Thoracic aorta (tissue), 2 donors: ENCODE measurements around the gene OR5T2. TPM values are rescaled to one million over a fixed set of nuclear protein-coding genes. Genes with fewer than 3 reads are reported as not detected.

ENCODE experiments used
- ATAC-seq: fragments of 150-250 bp; one replicate; pipeline ENCODE4 v1.8.0; 2017; ENCODE audit warnings: low read depth; ENCODE audit not compliant: insufficient number of reproducible peaks, low FRiP score
- DNase-seq: peaks from one replicate; pipeline ENCODE4 v3.0.0-alpha.2; 2020; ENCODE audit warnings: low spot score
- H3K27ac ChIP-seq, 2 donors: fragments of 200-600 bp; sonication (generic); 1 replicate in 1 of 2; 2 replicates in 1 of 2; pipeline ENCODE4 v1.5.1; 2016; ENCODE audit warnings: mild to moderate bottlenecking in 2 of 2, moderate library complexity in 2 of 2
- H3K27me3 ChIP-seq: fragments of 200-600 bp; sonication (generic); replicated peaks from 2 replicates; pipeline ENCODE4 v1.6.0; 2016; ENCODE audit warnings: mild to moderate bottlenecking; ENCODE audit not compliant: insufficient read depth
- H3K36me3 ChIP-seq: fragments of 200-600 bp; sonication (generic); one replicate; pipeline ENCODE4 v1.5.1; 2016
- H3K4me1 ChIP-seq, 2 donors: fragments of 200-600 bp; sonication (generic); 1 replicate in 1 of 2; 2 replicates in 1 of 2; pipeline versions ENCODE4 v1.5.1 to v1.6.0; 2016; ENCODE audit warnings: low read depth in 2 of 2, mild to moderate bottlenecking in 1 of 2; ENCODE audit not compliant: control insufficient read depth in 1 of 2
- H3K4me3 ChIP-seq: fragments of 200-600 bp; sonication (generic); 2 replicates; pipeline ENCODE4 v1.5.1; 2016; ENCODE audit warnings: mild to moderate bottlenecking
- H3K9me3 ChIP-seq: fragments of 200-600 bp; sonication (generic); 2 replicates; pipeline ENCODE4 v1.5.1; 2016
- total RNA-seq, 2 donors: library from RNA; depleted of rRNA; stranded (reverse); fragments of >200 nt; gene quantifications; one replicate each; pipeline versions ENCODE4 v1.1.0 to v1.2.3, GENCODE V29; 2016
- TF ChIP-seq, protein P1 (sequence below): fragments of 200-600 bp; sonication (generic); IDR thresholded peaks from one replicate; pipeline ENCODE4 v1.5.1; 2019; ENCODE audit warnings: antibody characterized with exemption

Gene OR5T2
- total RNA-seq, 2 donors from 2014 or later, result not detected

DNA sequence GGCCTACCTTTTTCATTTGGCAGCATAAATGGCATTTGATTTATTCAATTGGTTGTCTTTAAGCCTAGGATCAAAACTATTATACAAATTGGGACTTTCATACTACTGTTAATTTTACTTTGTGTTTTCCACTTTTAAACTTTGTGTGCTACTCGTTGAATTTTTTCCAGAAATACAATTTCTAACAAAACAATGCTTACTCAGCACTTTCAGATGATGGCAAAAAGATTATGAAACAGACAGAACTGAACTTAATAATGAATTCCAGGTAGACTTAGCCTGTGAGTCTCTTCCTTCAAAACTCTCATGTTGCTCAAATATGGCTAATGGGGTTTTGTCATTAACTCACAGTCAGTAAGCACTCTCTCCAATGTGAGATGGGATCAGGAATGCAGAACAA, 26.3 kb downstream of the OR5T2 start:
- no peaks in the 10 kb centered on the region for H3K9me3 ChIP-seq
- DNase-seq, result no peak
- no peak overlapping the region for H3K4me3 ChIP-seq
- H3K27ac ChIP-seq, result no peak overlapping the region
- no peaks in the 10 kb centered on the region for H3K4me1 ChIP-seq
- H3K36me3 ChIP-seq, result no peaks in the 10 kb centered on the region
- no peaks in the 10 kb centered on the region for H3K27me3 ChIP-seq
- no peak for ATAC-seq
- TF ChIP-seq, protein P1, sequence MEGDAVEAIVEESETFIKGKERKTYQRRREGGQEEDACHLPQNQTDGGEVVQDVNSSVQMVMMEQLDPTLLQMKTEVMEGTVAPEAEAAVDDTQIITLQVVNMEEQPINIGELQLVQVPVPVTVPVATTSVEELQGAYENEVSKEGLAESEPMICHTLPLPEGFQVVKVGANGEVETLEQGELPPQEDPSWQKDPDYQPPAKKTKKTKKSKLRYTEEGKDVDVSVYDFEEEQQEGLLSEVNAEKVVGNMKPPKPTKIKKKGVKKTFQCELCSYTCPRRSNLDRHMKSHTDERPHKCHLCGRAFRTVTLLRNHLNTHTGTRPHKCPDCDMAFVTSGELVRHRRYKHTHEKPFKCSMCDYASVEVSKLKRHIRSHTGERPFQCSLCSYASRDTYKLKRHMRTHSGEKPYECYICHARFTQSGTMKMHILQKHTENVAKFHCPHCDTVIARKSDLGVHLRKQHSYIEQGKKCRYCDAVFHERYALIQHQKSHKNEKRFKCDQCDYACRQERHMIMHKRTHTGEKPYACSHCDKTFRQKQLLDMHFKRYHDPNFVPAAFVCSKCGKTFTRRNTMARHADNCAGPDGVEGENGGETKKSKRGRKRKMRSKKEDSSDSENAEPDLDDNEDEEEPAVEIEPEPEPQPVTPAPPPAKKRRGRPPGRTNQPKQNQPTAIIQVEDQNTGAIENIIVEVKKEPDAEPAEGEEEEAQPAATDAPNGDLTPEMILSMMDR, result no peak

DNA sequence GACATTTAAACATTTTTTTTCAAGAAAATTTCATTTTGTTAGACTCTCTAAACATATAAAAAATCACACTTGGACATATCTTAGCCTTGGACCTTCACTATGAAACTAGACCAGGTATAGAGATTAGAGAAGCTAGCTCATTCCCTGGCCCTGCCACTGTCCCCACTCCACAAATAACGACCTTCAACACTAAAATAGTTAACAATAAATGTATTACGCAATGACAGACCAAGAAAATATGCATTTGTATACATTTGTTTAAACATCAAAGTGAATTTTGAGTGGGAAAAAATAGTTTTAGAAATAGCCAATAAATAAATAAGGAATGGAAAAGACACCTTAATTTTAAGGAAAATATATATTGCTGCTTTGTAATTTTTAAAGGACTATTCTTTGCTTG, 36.7 kb downstream of the OR5T2 start:
- ATAC-seq, result no peak
- no peaks in the 10 kb centered on the region for H3K36me3 ChIP-seq

DNA sequence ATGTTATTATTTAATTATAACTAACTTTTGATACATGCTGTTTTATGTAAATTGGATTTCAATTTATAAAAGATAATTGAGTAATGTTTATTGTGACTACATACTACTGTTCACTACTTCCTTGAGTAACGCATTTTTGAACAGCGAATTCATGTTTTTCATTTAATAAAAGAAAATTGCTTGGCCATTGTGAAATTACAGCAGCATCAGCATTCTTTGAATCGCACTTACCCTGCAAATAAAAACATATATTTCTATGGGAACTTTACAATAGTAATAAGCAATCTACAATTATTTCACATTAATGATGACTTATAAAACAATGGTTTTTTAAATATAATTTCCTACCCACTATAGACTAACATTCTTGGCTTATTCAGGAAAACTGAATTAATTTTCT, 37.4 kb downstream of the OR5T2 start:
- H3K36me3 ChIP-seq, result no peaks in the 10 kb centered on the region
- no peak for DNase-seq

More for the DNA sequence above, 36.7 kb downstream of the OR5T2 start:
- Histone ChIP-seq H3K9me3 (no peaks in the 10 kb centered on the region), H3K27me3 (no peaks in the 10 kb centered on the region), H3K4me3 (no peak overlapping the region), H3K4me1 (no peaks in the 10 kb centered on the region), H3K27ac (no peak overlapping the region)
- TF ChIP-seq, protein P1, result no peak
- no peak for DNase-seq

DNA sequence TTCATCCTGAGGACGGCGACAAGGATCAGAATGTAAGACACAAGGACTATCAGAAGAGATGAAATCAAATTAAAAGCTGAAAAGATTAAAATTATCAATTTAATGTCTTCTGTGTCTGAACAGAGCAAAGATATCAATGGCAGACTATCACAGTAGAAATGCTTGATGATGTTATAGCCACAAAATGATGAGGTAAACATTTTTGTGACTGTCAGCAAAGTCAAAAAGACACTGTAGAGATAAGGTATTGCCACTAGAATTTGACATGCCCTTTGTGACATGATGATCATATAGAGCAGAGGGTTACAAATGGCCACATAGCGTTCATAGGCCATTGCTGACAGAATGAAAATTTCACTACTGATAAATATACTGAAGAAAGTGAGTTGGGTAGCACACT, 45.5 kb downstream of the OR5T2 start:
- Histone ChIP-seq H3K27me3 (no peaks in the 10 kb centered on the region), H3K4me3 (no peak overlapping the region), H3K4me1 (no peaks in the 10 kb centered on the region), H3K9me3 (no peaks in the 10 kb centered on the region), H3K27ac (no peak overlapping the region), H3K36me3 (no peaks in the 10 kb centered on the region)
- ATAC-seq, result no peak
- no peak for DNase-seq
- TF ChIP-seq, protein P1, result no peak

More for the DNA sequence above, 37.4 kb downstream of the OR5T2 start:
- Histone ChIP-seq H3K4me3 (no peak overlapping the region), H3K27ac (no peak overlapping the region), H3K9me3 (no peaks in the 10 kb centered on the region), H3K4me1 (no peaks in the 10 kb centered on the region), H3K27me3 (no peaks in the 10 kb centered on the region)
- TF ChIP-seq, protein P1, result no peak
- no peak for ATAC-seq

DNA sequence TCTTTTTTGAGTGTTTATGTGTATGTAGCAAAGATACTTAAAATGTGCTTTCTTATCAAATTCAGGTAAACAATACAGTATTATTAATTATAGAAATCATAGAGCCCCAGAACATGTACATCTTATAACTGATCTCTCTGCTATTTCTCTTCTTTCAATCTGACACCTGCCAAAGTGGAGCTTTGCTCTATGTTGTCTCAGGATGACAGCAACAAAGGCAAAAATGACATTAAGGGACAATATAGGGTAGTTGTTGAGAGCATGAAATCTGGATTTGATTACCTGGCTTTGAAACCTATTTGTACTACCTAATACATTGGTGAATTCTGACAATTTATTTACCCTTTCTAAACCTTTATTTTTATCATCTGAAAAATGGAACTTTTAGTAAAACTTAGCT, 50.6 kb downstream of the OR5T2 start:
- TF ChIP-seq, protein P1, result no peak

More for the DNA sequence above, 50.6 kb downstream of the OR5T2 start:
- no peak overlapping the region for H3K4me3 ChIP-seq
- ATAC-seq (no peak), DNase-seq (no peak)
- no peaks in the 10 kb centered on the region for H3K36me3 ChIP-seq
- H3K4me1 ChIP-seq, result no peaks in the 10 kb centered on the region
- H3K27ac ChIP-seq, result no peak overlapping the region
- peaks cover 7% of the 10 kb centered on the region for H3K9me3 ChIP-seq
- no peaks in the 10 kb centered on the region for H3K27me3 ChIP-seq

Other genes with a start within 250 kb of the OR5T2 start
- not detected for gene OR5F1, start 239.6 kb downstream of the OR5T2 start, total RNA-seq
- gene OR5AS1, start 206.6 kb downstream of the OR5T2 start, total RNA-seq, result not detected
- gene OR8I2, start 140.9 kb downstream of the OR5T2 start, total RNA-seq, result not detected
- not detected for gene OR8H2, start 130.6 kb downstream of the OR5T2 start, total RNA-seq
- gene OR8H3, start 111.9 kb downstream of the OR5T2 start, total RNA-seq, result not detected
- gene OR8J3, start 94.1 kb downstream of the OR5T2 start, total RNA-seq, result not detected
- gene OR8K5, start 73.9 kb downstream of the OR5T2 start, total RNA-seq, result not detected
- gene OR5J2, start 57.6 kb downstream of the OR5T2 start, total RNA-seq, result not detected
- gene OR5T3, start 18.0 kb upstream of the OR5T2 start, total RNA-seq, result not detected
- not detected for gene OR5T1, start 39.9 kb upstream of the OR5T2 start, total RNA-seq
- not detected for gene OR8H1, start 58.0 kb upstream of the OR5T2 start, total RNA-seq
- gene OR8K3, start 80.9 kb upstream of the OR5T2 start, total RNA-seq, result not detected
- gene OR8K1, start 111.8 kb upstream of the OR5T2 start, total RNA-seq, result not detected
- gene OR8J1, start 120.0 kb upstream of the OR5T2 start, total RNA-seq, result not detected
- not detected for gene OR8U1, start 141.4 kb upstream of the OR5T2 start, total RNA-seq
- gene OR5AL1, start 178.4 kb upstream of the OR5T2 start, total RNA-seq, result not detected
- gene OR5M3, start 239.1 kb upstream of the OR5T2 start, total RNA-seq, result not detected